Astrocyte of the spinal cord (primary cell): ENCODE results near the gene KRTAP10-9.
"Not testable (repeated sequence)": the region's sequence is repeated elsewhere in the genome, so short reads cannot be mapped to it uniquely, and the experiment has no call there.

Source experiments
- DNase-seq: peaks from one replicate; pipeline ENCODE4 v3.0.0; 2011; ENCODE audit warnings: low read depth, low spot score
- H3K4me3 ChIP-seq: 2 replicates; pipeline ENCODE4 v1.5.1; 2011; ENCODE audit warnings: low read depth, mild to moderate bottlenecking, low read length, moderate library complexity
- CTCF ChIP-seq: IDR thresholded peaks from 2 replicates; pipeline ENCODE4 v1.5.1; 2012; ENCODE audit warnings: low read depth, mild to moderate bottlenecking, low read length, inconsistent platforms
- in situ Hi-C: cut with HindIII; loops from 2 replicates; pipeline ENCODE4 v1.10.0; 2017; ENCODE audit warnings: low sequenced_read_pairs

Gene KRTAP10-9

GRCh38 chr21:44626262-44626661, 631 bp upstream of the KRTAP10-9 start:
- TF ChIP-seq CTCF, result no peak
- no peak overlapping the region for H3K4me3 ChIP-seq
- in situ Hi-C loops, result no loop called here
- no peak for DNase-seq

- in situ Hi-C loops, H3K4me3 ChIP-seq, DNase-seq: not testable (repeated sequence)
Measured at GRCh38 chr21:44627181-44627822, 409 bp downstream of the KRTAP10-9 start.

- in situ Hi-C loops, H3K4me3 ChIP-seq, DNase-seq: not testable (repeated sequence)
Measured at GRCh38 chr21:44627831-44628233, 939 bp downstream of the KRTAP10-9 start.

GRCh38 chr21:44628707-44629391, 2.0 kb downstream of the KRTAP10-9 start:
- TF ChIP-seq CTCF, result no peak
- in situ Hi-C loops, result no loop called here
- DNase-seq, result no peak
- no peak overlapping the region for H3K4me3 ChIP-seq

- no peak for TF ChIP-seq CTCF
- no peak overlapping the region for H3K4me3 ChIP-seq
- in situ Hi-C loops, result no loop called here
- no peak for DNase-seq
Measured at GRCh38 chr21:44630440-44630839, 3.5 kb downstream of the KRTAP10-9 start.

GRCh38 chr21:44632067-44632466, 5.2 kb downstream of the KRTAP10-9 start:
- no peak overlapping the region for H3K4me3 ChIP-seq
- TF ChIP-seq CTCF, result no peak
- in situ Hi-C loops, result no loop called here
- DNase-seq, result no peak

- H3K4me3 ChIP-seq, result no peak overlapping the region
- in situ Hi-C loops, result no loop called here
- DNase-seq, result no peak
- TF ChIP-seq CTCF, result no peak
Measured at GRCh38 chr21:44636209-44637017, 9.5 kb downstream of the KRTAP10-9 start.
